ENCODE measurements around the gene LIPE. TPM values are rescaled to one million over a fixed set of nuclear protein-coding genes. Genes with fewer than 3 reads are reported as not detected.
"Not testable (repeated sequence)": the region's sequence is repeated elsewhere in the genome, so short reads cannot be mapped to it uniquely, and the experiment has no call there.

Gene LIPE
- total and polyA plus RNA-seq, 3 experiments from 2014 or later, result 5.0 to 22.7 (median 22.2) TPM

GRCh38 chr19:42459926-42460325, 32.7 kb upstream of the LIPE start:
- Mint-ChIP-seq H3K36me3 (no peaks in the 10 kb centered on the region), H3K27ac (no peak overlapping the region), H3K27me3 (peaks cover 3% of the 10 kb centered on the region in 2 donors), H3K4me3 (no peak overlapping the region), H3K4me1 (no peaks in the 10 kb centered on the region), H3K9me3 (no peaks in the 10 kb centered on the region)
- Histone ChIP-seq H3K9me3 (ENCODE audit: low read length) (no peaks in the 10 kb centered on the region), H3K27me3 (ENCODE audit: insufficient read depth, low read length, poor library complexity, severe bottlenecking) (no peaks in the 10 kb centered on the region), H3K36me3 (ENCODE audit: insufficient read depth, low read length) (no peaks in the 10 kb centered on the region), H3K4me1 (ENCODE audit: insufficient read depth, low read length) (no peaks in the 10 kb centered on the region), H3K27ac (ENCODE audit: low read depth, low read length) (no peak overlapping the region), H3K4me3 (ENCODE audit: low read length) (no peak overlapping the region)
- POLR2A ChIA-PET, result no interaction called here
- DNase-seq, result no peak
- CTCF ChIA-PET, result interaction anchor here (0.6 kb wide), 1 partner anchor 676 kb away, joined by 5 read pairs; no protein-coding TSS in a partner anchor

GRCh38 chr19:42455621-42456081, 28.5 kb upstream of the LIPE start:
- no peak for DNase-seq
- peaks cover 3 to 5% of the 10 kb centered on the region in 2 donors for H3K27me3 Mint-ChIP-seq
- no peak overlapping the region for H3K4me3 Mint-ChIP-seq
- POLR2A ChIA-PET, result no interaction called here
- peak overlapping the region in 1 of 8 donors; percentile 83 for H3K27ac Mint-ChIP-seq
- H3K9me3 ChIP-seq (ENCODE audit: low read length), result no peaks in the 10 kb centered on the region
- H3K4me1 Mint-ChIP-seq, result no peaks in the 10 kb centered on the region
- peaks cover 3% of the 10 kb centered on the region for H3K4me1 ChIP-seq (ENCODE audit: insufficient read depth, low read length)
- H3K36me3 ChIP-seq (ENCODE audit: insufficient read depth, low read length), result no peaks in the 10 kb centered on the region
- H3K9me3 Mint-ChIP-seq, result no peaks in the 10 kb centered on the region
- H3K27ac ChIP-seq (ENCODE audit: low read depth, low read length), result no peak overlapping the region
- no peaks in the 10 kb centered on the region for H3K36me3 Mint-ChIP-seq
- CTCF ChIA-PET, result interaction anchor here (0.8 to 1.8 kb wide), 2 partner anchors 15 to 71 kb away, joined by 3 to 5 read pairs; no protein-coding TSS in a partner anchor
- no peaks in the 10 kb centered on the region for H3K27me3 ChIP-seq (ENCODE audit: insufficient read depth, low read length, poor library complexity, severe bottlenecking)
- no peak overlapping the region for H3K4me3 ChIP-seq (ENCODE audit: low read length)

DNA sequence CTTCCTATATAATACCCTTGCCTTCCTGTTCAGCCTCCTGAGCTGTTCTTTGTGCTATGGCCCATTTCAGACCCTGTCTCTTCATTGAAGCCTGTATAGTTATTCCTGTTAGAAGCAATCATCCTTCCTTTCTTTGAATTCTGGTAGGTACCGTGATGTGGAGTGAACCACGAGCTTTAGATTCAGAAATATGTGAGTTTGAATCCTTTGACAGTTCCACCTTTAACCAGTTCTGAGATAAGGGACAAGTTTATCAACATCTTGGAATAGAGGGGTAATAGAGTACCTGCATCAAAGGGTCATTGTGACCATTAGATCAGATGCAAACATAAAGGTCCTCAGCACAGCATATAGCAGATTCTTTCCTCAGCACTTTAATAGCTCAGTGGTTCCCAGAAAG, 27.9 kb upstream of the LIPE start:
- peaks cover 6% of the 10 kb centered on the region for H3K4me1 ChIP-seq (ENCODE audit: insufficient read depth, low read length)
- DNase-seq, result no peak
- peaks cover 3 to 5% of the 10 kb centered on the region in 2 donors for H3K27me3 Mint-ChIP-seq
- no peak overlapping the region for H3K4me3 Mint-ChIP-seq
- H3K27ac Mint-ChIP-seq, result no peak overlapping the region
- H3K27ac ChIP-seq (ENCODE audit: low read depth, low read length), result no peak overlapping the region
- H3K36me3 Mint-ChIP-seq, result no peaks in the 10 kb centered on the region
- ChIA-PET POLR2A (no interaction called here), CTCF (interaction anchor here (0.8 to 1.8 kb wide), 2 partner anchors 15 to 71 kb away, joined by 3 to 5 read pairs; no protein-coding TSS in a partner anchor)
- H3K9me3 ChIP-seq (ENCODE audit: low read length), result no peaks in the 10 kb centered on the region
- H3K36me3 ChIP-seq (ENCODE audit: insufficient read depth, low read length), result no peaks in the 10 kb centered on the region
- no peaks in the 10 kb centered on the region for H3K27me3 ChIP-seq (ENCODE audit: insufficient read depth, low read length, poor library complexity, severe bottlenecking)
- no peaks in the 10 kb centered on the region for H3K4me1 Mint-ChIP-seq
- no peak overlapping the region for H3K4me3 ChIP-seq (ENCODE audit: low read length)
- no peaks in the 10 kb centered on the region for H3K9me3 Mint-ChIP-seq

DNA sequence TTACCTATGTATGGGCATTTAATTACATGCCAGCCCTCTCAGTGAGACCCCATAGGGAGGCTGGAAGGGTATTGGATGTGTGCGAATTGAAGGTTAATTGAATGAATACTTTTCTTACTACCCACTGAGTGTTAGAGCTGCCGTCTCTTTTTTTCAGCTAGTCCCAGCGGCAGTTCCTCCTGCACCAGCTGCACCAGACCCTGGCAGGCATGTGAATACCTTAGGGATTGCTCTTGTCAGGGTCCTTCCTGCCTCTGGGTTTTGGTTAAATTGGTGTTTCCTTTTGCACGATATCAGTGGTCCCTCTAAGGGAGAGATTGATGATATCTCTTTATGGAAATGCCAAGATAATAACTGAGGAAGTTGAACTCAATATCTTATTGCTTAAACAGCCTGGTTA, 25.4 kb upstream of the LIPE start:
- no peak overlapping the region for H3K27ac ChIP-seq (ENCODE audit: low read depth, low read length)
- peaks cover 16% of the 10 kb centered on the region for H3K4me1 ChIP-seq (ENCODE audit: insufficient read depth, low read length)
- Mint-ChIP-seq H3K4me1 (no peaks in the 10 kb centered on the region), H3K4me3 (no peak overlapping the region), H3K9me3 (no peaks in the 10 kb centered on the region), H3K27ac (peak overlapping the region in 1 of 8 donors; percentile 24), H3K36me3 (no peaks in the 10 kb centered on the region), H3K27me3 (peaks cover 2 to 3% of the 10 kb centered on the region in 2 donors)
- H3K9me3 ChIP-seq (ENCODE audit: low read length), result no peaks in the 10 kb centered on the region
- no peak for DNase-seq
- ChIA-PET CTCF (interaction anchor here (5.1 kb wide), 1 partner anchor 76 kb away, joined by 62 read pairs; the partner anchor contains the start of gene CEACAM1), POLR2A (no interaction called here)
- no peak overlapping the region for H3K4me3 ChIP-seq (ENCODE audit: low read length)
- H3K27me3 ChIP-seq (ENCODE audit: insufficient read depth, low read length, poor library complexity, severe bottlenecking), result no peaks in the 10 kb centered on the region
- no peaks in the 10 kb centered on the region for H3K36me3 ChIP-seq (ENCODE audit: insufficient read depth, low read length)

GRCh38 chr19:42450314-42450934, 23.2 kb upstream of the LIPE start:
- Histone ChIP-seq H3K4me1 (ENCODE audit: insufficient read depth, low read length) (peaks cover 16% of the 10 kb centered on the region), H3K9me3 (ENCODE audit: low read length) (no peaks in the 10 kb centered on the region), H3K4me3 (ENCODE audit: low read length) (no peak overlapping the region), H3K36me3 (ENCODE audit: insufficient read depth, low read length) (no peaks in the 10 kb centered on the region), H3K27ac (ENCODE audit: low read depth, low read length) (peak overlapping the region; percentile 32), H3K27me3 (ENCODE audit: insufficient read depth, low read length, poor library complexity, severe bottlenecking) (no peaks in the 10 kb centered on the region)
- Mint-ChIP-seq H3K36me3 (no peaks in the 10 kb centered on the region), H3K4me3 (no peak overlapping the region), H3K9me3 (no peaks in the 10 kb centered on the region), H3K27me3 (peaks cover 2 to 3% of the 10 kb centered on the region in 2 donors), H3K4me1 (no peaks in the 10 kb centered on the region), H3K27ac (no peak overlapping the region)
- peak; percentile 61 to 88 (median 82) for DNase-seq
- ChIA-PET CTCF (interaction anchor here (0.7 to 5.1 kb wide), 16 partner anchors 9 to 146 kb away, joined by 3 to 62 read pairs (median 3); partner anchors contain the start of genes CEACAM1 and CXCL17), POLR2A (interaction anchor here (1.0 to 1.1 kb wide), 3 partner anchors 12 to 53 kb away, joined by 3 to 6 read pairs (median 5); no protein-coding TSS in a partner anchor)

DNA sequence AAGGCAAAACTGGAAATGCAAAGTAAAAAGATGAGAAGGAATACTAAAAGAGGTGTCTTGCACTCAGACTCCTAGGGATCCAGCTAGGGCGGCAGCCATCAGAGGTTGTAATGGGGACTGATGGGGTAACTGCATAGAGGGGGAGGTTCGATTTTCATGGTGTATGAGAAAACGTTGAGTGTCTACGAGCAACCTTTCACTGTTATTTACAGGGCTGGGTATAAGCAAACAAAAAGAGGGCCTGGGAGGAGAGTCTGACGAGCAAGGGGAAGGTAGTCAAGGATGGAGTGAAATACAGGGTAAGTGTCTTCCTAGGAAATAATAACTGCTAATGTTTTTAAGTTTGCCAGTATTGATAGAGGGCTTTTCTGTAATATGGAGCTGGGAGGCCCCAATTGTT, 21.1 kb upstream of the LIPE start:
- H3K27me3 Mint-ChIP-seq; H3K9me3 Mint-ChIP-seq; H3K36me3 Mint-ChIP-seq; H3K27ac ChIP-seq (ENCODE audit: low read depth, low read length); H3K27me3 ChIP-seq (ENCODE audit: insufficient read depth, low read length, poor library complexity, severe bottlenecking); H3K27ac Mint-ChIP-seq; POLR2A ChIA-PET; H3K4me3 ChIP-seq (ENCODE audit: low read length); DNase-seq; H3K36me3 ChIP-seq (ENCODE audit: insufficient read depth, low read length); H3K9me3 ChIP-seq (ENCODE audit: low read length); H3K4me1 Mint-ChIP-seq; H3K4me3 Mint-ChIP-seq: not testable (repeated sequence)
- H3K4me1 ChIP-seq (ENCODE audit: insufficient read depth, low read length), result peaks cover 16% of the 10 kb centered on the region
- CTCF ChIA-PET, result interaction anchor here (1.1 to 3.7 kb wide), 2 partner anchors 7 to 81 kb away, joined by 3 to 33 read pairs; partner anchors contain the start of gene CXCL17

DNA sequence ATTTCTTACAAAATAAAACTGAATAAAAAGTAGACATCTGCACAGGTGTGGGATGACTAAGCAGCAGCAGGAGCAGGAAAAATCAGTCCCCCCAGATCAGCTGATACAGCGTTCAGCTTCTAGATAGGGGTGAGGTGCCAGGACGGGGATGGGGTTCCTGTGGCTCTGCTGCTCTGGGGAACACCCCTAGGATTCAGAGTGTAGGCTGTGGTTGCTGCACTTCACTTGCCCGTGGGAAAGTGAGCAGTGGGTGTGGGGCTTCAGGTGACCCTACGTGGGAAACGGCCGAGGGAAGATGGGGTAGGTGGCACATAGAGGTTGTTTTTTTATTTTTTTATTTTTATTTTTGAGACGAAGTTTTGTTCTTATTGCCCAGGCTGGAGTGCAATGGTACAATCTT, 18.8 kb upstream of the LIPE start:
- ChIA-PET POLR2A (no interaction called here), CTCF (interaction anchor here (1.1 to 2.2 kb wide), 2 partner anchors 74 to 83 kb away, joined by 3 to 7 read pairs; partner anchors contain the start of gene CEACAM1)
- Histone ChIP-seq H3K9me3 (ENCODE audit: low read length) (no peaks in the 10 kb centered on the region), H3K36me3 (ENCODE audit: insufficient read depth, low read length) (no peaks in the 10 kb centered on the region), H3K4me1 (ENCODE audit: insufficient read depth, low read length) (peaks cover 25% of the 10 kb centered on the region), H3K27me3 (ENCODE audit: insufficient read depth, low read length, poor library complexity, severe bottlenecking) (no peaks in the 10 kb centered on the region), H3K4me3 (ENCODE audit: low read length) (no peak overlapping the region), H3K27ac (ENCODE audit: low read depth, low read length) (no peak overlapping the region)
- no peaks in the 10 kb centered on the region for H3K36me3 Mint-ChIP-seq
- H3K27me3 Mint-ChIP-seq, result no peaks in the 10 kb centered on the region
- no peak overlapping the region for H3K4me3 Mint-ChIP-seq
- DNase-seq, result no peak
- H3K4me1 Mint-ChIP-seq, result peaks cover 6 to 10% (median 7%) of the 10 kb centered on the region in 3 donors
- peak overlapping the region in 2 of 8 donors; percentile 25 to 55 for H3K27ac Mint-ChIP-seq
- H3K9me3 Mint-ChIP-seq, result no peaks in the 10 kb centered on the region

- no peaks in the 10 kb centered on the region for H3K9me3 Mint-ChIP-seq
- ChIA-PET POLR2A (no interaction called here), CTCF (no interaction called here)
- H3K4me3 Mint-ChIP-seq, result no peak overlapping the region
- H3K4me1 Mint-ChIP-seq, result peaks cover 14 to 25% (median 15%) of the 10 kb centered on the region in 3 donors
- H3K36me3 Mint-ChIP-seq, result no peaks in the 10 kb centered on the region
- Histone ChIP-seq H3K4me3 (ENCODE audit: low read length) (no peak overlapping the region), H3K9me3 (ENCODE audit: low read length) (no peaks in the 10 kb centered on the region), H3K27ac (ENCODE audit: low read depth, low read length) (no peak overlapping the region), H3K36me3 (ENCODE audit: insufficient read depth, low read length) (no peaks in the 10 kb centered on the region), H3K27me3 (ENCODE audit: insufficient read depth, low read length, poor library complexity, severe bottlenecking) (no peaks in the 10 kb centered on the region), H3K4me1 (ENCODE audit: insufficient read depth, low read length) (peaks cover 19% of the 10 kb centered on the region)
- H3K27me3 Mint-ChIP-seq, result no peaks in the 10 kb centered on the region
- no peak for DNase-seq
- peak overlapping the region in 5 of 8 donors; percentile 35 to 69 (median 52) for H3K27ac Mint-ChIP-seq
These were observed 16.8 kb upstream of the LIPE start for GRCh38 chr19:42443944-42444398.
